ENCODE results near the gene ZBP1.

ZBP1 gene

GRCh38 chr20:57590485-57591288 is 29.5 kb downstream of the ZBP1 start:
- Histone ChIP-seq H3K27me3 (ENCODE audit: control insufficient read depth, insufficient read depth, low read length) (peaks cover 56% of the 10 kb centered on the region), H3K9ac (ENCODE audit: low read depth, low read length) (no peak overlapping the region), H3K36me3 (ENCODE audit: insufficient read depth, low read length) (no peaks in the 10 kb centered on the region), H3K4me3 (ENCODE audit: low read length) (no peak overlapping the region), H3K9me3 (replicated peaks; ENCODE audit: low read length) (no peaks in the 10 kb centered on the region), H3K4me1 (ENCODE audit: control insufficient read depth, insufficient read depth, low read length) (no peaks in the 10 kb centered on the region), H3K4me2 (ENCODE audit: low read length) (no peak overlapping the region)

- Histone ChIP-seq H3K4me2 (ENCODE audit: low read length) (no peak overlapping the region), H3K36me3 (ENCODE audit: insufficient read depth, low read length) (no peaks in the 10 kb centered on the region), H3K27me3 (ENCODE audit: control insufficient read depth, insufficient read depth, low read length) (peaks cover 60% of the 10 kb centered on the region), H3K4me1 (ENCODE audit: control insufficient read depth, insufficient read depth, low read length) (no peaks in the 10 kb centered on the region), H3K9me3 (replicated peaks; ENCODE audit: low read length) (no peaks in the 10 kb centered on the region), H3K9ac (ENCODE audit: low read depth, low read length) (no peak overlapping the region), H3K4me3 (ENCODE audit: low read length) (no peak overlapping the region)
Observed at GRCh38 chr20:57589728-57590484, 30.3 kb downstream of the ZBP1 start.

- H3K9ac ChIP-seq (ENCODE audit: low read depth, low read length): no peak overlapping the region
- H3K4me3 ChIP-seq (ENCODE audit: low read length): no peak overlapping the region
- no peaks in the 10 kb centered on the region for H3K36me3 ChIP-seq (ENCODE audit: insufficient read depth, low read length)
- H3K27me3 ChIP-seq (ENCODE audit: control insufficient read depth, insufficient read depth, low read length): peaks cover 67% of the 10 kb centered on the region
- no peaks in the 10 kb centered on the region for H3K9me3 ChIP-seq (replicated peaks; ENCODE audit: low read length)
- H3K4me1 ChIP-seq (ENCODE audit: control insufficient read depth, insufficient read depth, low read length): no peaks in the 10 kb centered on the region
- no peak overlapping the region for H3K4me2 ChIP-seq (ENCODE audit: low read length)
Observed at GRCh38 chr20:57589123-57589727, 31.0 kb downstream of the ZBP1 start.

- Histone ChIP-seq H3K36me3 (ENCODE audit: insufficient read depth, low read length) (no peaks in the 10 kb centered on the region), H3K9ac (ENCODE audit: low read depth, low read length) (no peak overlapping the region), H3K4me1 (ENCODE audit: control insufficient read depth, insufficient read depth, low read length) (no peaks in the 10 kb centered on the region), H3K9me3 (replicated peaks; ENCODE audit: low read length) (no peaks in the 10 kb centered on the region), H3K4me2 (ENCODE audit: low read length) (no peak overlapping the region), H3K27me3 (ENCODE audit: control insufficient read depth, insufficient read depth, low read length) (peaks cover 71% of the 10 kb centered on the region), H3K4me3 (ENCODE audit: low read length) (no peak overlapping the region)
Observed at GRCh38 chr20:57588596-57588995, 31.6 kb downstream of the ZBP1 start.

GRCh38 chr20:57587989-57588377 is 32.2 kb downstream of the ZBP1 start:
- no peaks in the 10 kb centered on the region for H3K36me3 ChIP-seq (ENCODE audit: insufficient read depth, low read length)
- H3K4me1 ChIP-seq (ENCODE audit: control insufficient read depth, insufficient read depth, low read length): no peaks in the 10 kb centered on the region
- H3K27me3 ChIP-seq (ENCODE audit: control insufficient read depth, insufficient read depth, low read length): peaks cover 67% of the 10 kb centered on the region
- no peaks in the 10 kb centered on the region for H3K9me3 ChIP-seq (replicated peaks; ENCODE audit: low read length)
- no peak overlapping the region for H3K4me3 ChIP-seq (ENCODE audit: low read length)
- no peak overlapping the region for H3K9ac ChIP-seq (ENCODE audit: low read depth, low read length)
- no peak overlapping the region for H3K4me2 ChIP-seq (ENCODE audit: low read length)

GRCh38 chr20:57587278-57587988 is 32.8 kb downstream of the ZBP1 start:
- Histone ChIP-seq H3K9me3 (replicated peaks; ENCODE audit: low read length) (no peaks in the 10 kb centered on the region), H3K36me3 (ENCODE audit: insufficient read depth, low read length) (no peaks in the 10 kb centered on the region), H3K4me3 (ENCODE audit: low read length) (no peak overlapping the region), H3K27me3 (ENCODE audit: control insufficient read depth, insufficient read depth, low read length) (peaks cover 67% of the 10 kb centered on the region), H3K4me1 (ENCODE audit: control insufficient read depth, insufficient read depth, low read length) (no peaks in the 10 kb centered on the region), H3K4me2 (ENCODE audit: low read length) (no peak overlapping the region), H3K9ac (ENCODE audit: low read depth, low read length) (no peak overlapping the region)

- Histone ChIP-seq H3K27me3 (ENCODE audit: control insufficient read depth, insufficient read depth, low read length) (peaks cover 67% of the 10 kb centered on the region), H3K4me1 (ENCODE audit: control insufficient read depth, insufficient read depth, low read length) (no peaks in the 10 kb centered on the region), H3K4me3 (ENCODE audit: low read length) (no peak overlapping the region), H3K9ac (ENCODE audit: low read depth, low read length) (no peak overlapping the region), H3K4me2 (ENCODE audit: low read length) (no peak overlapping the region), H3K36me3 (ENCODE audit: insufficient read depth, low read length) (no peaks in the 10 kb centered on the region), H3K9me3 (replicated peaks; ENCODE audit: low read length) (no peaks in the 10 kb centered on the region)
Observed at GRCh38 chr20:57586943-57587277, 33.3 kb downstream of the ZBP1 start.

GRCh38 chr20:57586370-57586793 is 33.8 kb downstream of the ZBP1 start:
- H3K4me3 ChIP-seq (ENCODE audit: low read length): no peak overlapping the region
- no peak overlapping the region for H3K9ac ChIP-seq (ENCODE audit: low read depth, low read length)
- H3K4me1 ChIP-seq (ENCODE audit: control insufficient read depth, insufficient read depth, low read length): no peaks in the 10 kb centered on the region
- no peaks in the 10 kb centered on the region for H3K9me3 ChIP-seq (replicated peaks; ENCODE audit: low read length)
- no peak overlapping the region for H3K4me2 ChIP-seq (ENCODE audit: low read length)
- H3K27me3 ChIP-seq (ENCODE audit: control insufficient read depth, insufficient read depth, low read length): peaks cover 67% of the 10 kb centered on the region
- H3K36me3 ChIP-seq (ENCODE audit: insufficient read depth, low read length): no peaks in the 10 kb centered on the region

- H3K4me3 ChIP-seq (ENCODE audit: low read length): no peak overlapping the region
- no peaks in the 10 kb centered on the region for H3K9me3 ChIP-seq (replicated peaks; ENCODE audit: low read length)
- H3K4me1 ChIP-seq (ENCODE audit: control insufficient read depth, insufficient read depth, low read length): no peaks in the 10 kb centered on the region
- H3K27me3 ChIP-seq (ENCODE audit: control insufficient read depth, insufficient read depth, low read length): peaks cover 69% of the 10 kb centered on the region
- no peaks in the 10 kb centered on the region for H3K36me3 ChIP-seq (ENCODE audit: insufficient read depth, low read length)
- no peak overlapping the region for H3K9ac ChIP-seq (ENCODE audit: low read depth, low read length)
- no peak overlapping the region for H3K4me2 ChIP-seq (ENCODE audit: low read length)
Observed at GRCh38 chr20:57585466-57586213, 34.6 kb downstream of the ZBP1 start.

- peaks cover 72% of the 10 kb centered on the region for H3K27me3 ChIP-seq (ENCODE audit: control insufficient read depth, insufficient read depth, low read length)
Observed at GRCh38 chr20:57584768-57585461, 35.3 kb downstream of the ZBP1 start.

More at GRCh38 chr20:57584768-57585461, 35.3 kb downstream of the ZBP1 start:
- H3K4me3 ChIP-seq (ENCODE audit: low read length): no peak overlapping the region
- H3K4me2 ChIP-seq (ENCODE audit: low read length): no peak overlapping the region
- no peaks in the 10 kb centered on the region for H3K36me3 ChIP-seq (ENCODE audit: insufficient read depth, low read length)
- H3K4me1 ChIP-seq (ENCODE audit: control insufficient read depth, insufficient read depth, low read length): no peaks in the 10 kb centered on the region
- H3K9me3 ChIP-seq (replicated peaks; ENCODE audit: low read length): no peaks in the 10 kb centered on the region
- H3K9ac ChIP-seq (ENCODE audit: low read depth, low read length): no peak overlapping the region

All from skeletal muscle satellite cell (primary cell).